Natural killer cell treated with Interleukin-12 subunit alpha and Interleukin-12 subunit beta and Interleukin-15 and Interleukin-18, amount 100 ng/mL, for 72 hours (primary cell): ENCODE data around the gene MYO18A. TPM values are rescaled to one million over a fixed set of nuclear protein-coding genes. Genes with fewer than 3 reads are reported as not detected.

Experiments
- ATAC-seq, 2 donors: fragments of 150-1000 bp; cut with Tn5 transposase in 1 of 2; sonication (Bioruptor Pico), chemical (Tn5 transposase) in 1 of 2; 2 replicates each; pipeline ENCODE4 v1.10.0; 2021
- DNase-seq: peaks from one replicate; pipeline ENCODE4 v3.0.0; 2022; ENCODE audit warnings: low spot score
- H3K27ac Mint-ChIP-seq, 2 donors: 1 replicate in 1 of 2; 2 replicates in 1 of 2; pipeline ENCODE4 v1.8.0; 2022; ENCODE audit warnings: mixed read lengths in 2 of 2, mild to moderate bottlenecking in 1 of 2, moderate library complexity in 1 of 2
- H3K27me3 Mint-ChIP-seq, 2 donors: 1 replicate in 1 of 2; 2 replicates in 1 of 2; pipeline ENCODE4 v1.8.0; 2022; ENCODE audit warnings: mixed read lengths in 2 of 2
- H3K36me3 Mint-ChIP-seq: one replicate; pipeline ENCODE4 v1.8.0; 2022; ENCODE audit warnings: mixed read lengths
- H3K4me1 Mint-ChIP-seq, 2 donors: 1 replicate in 1 of 2; 2 replicates in 1 of 2; pipeline ENCODE4 v1.8.0; 2022; ENCODE audit warnings: low read depth in 2 of 2, mixed read lengths in 2 of 2, mild to moderate bottlenecking in 1 of 2
- H3K4me3 Mint-ChIP-seq: one replicate; pipeline ENCODE4 v1.8.0; 2022; ENCODE audit warnings: mixed read lengths
- H3K9me3 Mint-ChIP-seq: 2 replicates; pipeline ENCODE4 v1.8.0; 2022; ENCODE audit warnings: mixed read lengths
- total RNA-seq, 2 donors: library from RNA; stranded (reverse); gene quantifications; one replicate each; pipeline ENCODE4 v1.2.3, GENCODE V29; 2022

MYO18A gene
- total RNA-seq, 2 donors from 2014 or later, result 56.7 to 60.9 TPM

- DNase-seq, result no peak
- ATAC-seq, result no peak
Measured at GRCh38 chr17:29141514-29141876, 38.7 kb downstream of the MYO18A start.

DNA sequence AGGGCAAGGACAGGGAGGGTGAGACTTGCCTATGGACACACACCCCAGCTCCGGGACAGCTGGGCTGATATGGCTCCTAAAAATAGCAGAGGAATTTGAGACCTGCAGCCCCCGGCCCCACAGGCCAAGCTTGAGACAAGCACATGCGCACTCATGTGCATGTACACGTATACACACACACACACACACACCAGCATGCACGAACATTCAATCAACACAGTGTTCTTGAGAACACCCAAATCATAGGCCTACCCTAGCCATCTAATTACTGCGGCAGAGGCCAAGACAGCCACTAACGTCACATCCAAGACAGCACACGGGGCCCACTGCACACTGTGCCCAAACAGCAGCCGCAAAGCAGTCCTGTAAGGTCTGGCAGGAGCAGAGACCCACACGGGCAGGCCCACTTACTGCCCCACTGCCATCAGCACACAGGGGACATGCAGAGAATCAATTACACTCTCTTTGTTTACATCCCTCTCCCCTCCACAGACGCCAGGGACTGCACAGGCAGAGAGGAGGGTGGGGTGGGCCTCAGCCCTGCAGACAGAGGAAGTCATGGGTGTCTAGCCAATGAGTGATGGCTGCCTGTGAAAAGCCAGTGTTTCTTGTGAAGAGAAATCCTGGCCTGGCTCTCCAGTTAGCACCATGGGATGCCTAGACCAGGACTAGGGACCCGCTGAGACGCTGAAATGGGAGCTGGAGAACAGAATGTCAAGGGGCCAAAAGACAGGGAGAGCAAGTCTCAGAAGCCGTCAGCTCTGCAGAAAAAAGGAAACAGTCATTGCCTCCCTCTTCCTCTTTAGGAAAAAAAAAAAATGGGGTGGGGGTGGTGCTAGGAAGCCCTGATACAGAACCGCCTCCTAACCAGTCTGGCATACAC, 39.3 kb downstream of the MYO18A start:
- Mint-ChIP-seq H3K9me3 (no peaks in the 10 kb centered on the region), H3K4me3 (peak overlapping the region; percentile 91), H3K4me1 (peaks cover 62 to 69% of the 10 kb centered on the region in 2 donors), H3K36me3 (no peaks in the 10 kb centered on the region), H3K27ac (peak overlapping the region; percentile 94 to 97), H3K27me3 (no peaks in the 10 kb centered on the region)
- no peak for DNase-seq
- ATAC-seq, result peak; percentile 29 to 30

More at GRCh38 chr17:29141514-29141876, 38.7 kb downstream of the MYO18A start:
- peak overlapping the region; percentile 91 for H3K4me3 Mint-ChIP-seq
- peak overlapping the region; percentile 94 to 97 for H3K27ac Mint-ChIP-seq
- no peaks in the 10 kb centered on the region for H3K36me3 Mint-ChIP-seq
- peaks cover 65 to 67% of the 10 kb centered on the region in 2 donors for H3K4me1 Mint-ChIP-seq
- H3K9me3 Mint-ChIP-seq, result no peaks in the 10 kb centered on the region
- no peaks in the 10 kb centered on the region for H3K27me3 Mint-ChIP-seq

GRCh38 chr17:29140051-29140621, 40.1 kb downstream of the MYO18A start:
- Mint-ChIP-seq H3K9me3 (no peaks in the 10 kb centered on the region), H3K27me3 (no peaks in the 10 kb centered on the region), H3K36me3 (no peaks in the 10 kb centered on the region), H3K4me1 (peaks cover 55 to 61% of the 10 kb centered on the region in 2 donors), H3K27ac (peak overlapping the region; percentile 94 to 97), H3K4me3 (peak overlapping the region; percentile 91)
- ATAC-seq, result peak; percentile 86 to 92
- peak; percentile 93 for DNase-seq

DNA sequence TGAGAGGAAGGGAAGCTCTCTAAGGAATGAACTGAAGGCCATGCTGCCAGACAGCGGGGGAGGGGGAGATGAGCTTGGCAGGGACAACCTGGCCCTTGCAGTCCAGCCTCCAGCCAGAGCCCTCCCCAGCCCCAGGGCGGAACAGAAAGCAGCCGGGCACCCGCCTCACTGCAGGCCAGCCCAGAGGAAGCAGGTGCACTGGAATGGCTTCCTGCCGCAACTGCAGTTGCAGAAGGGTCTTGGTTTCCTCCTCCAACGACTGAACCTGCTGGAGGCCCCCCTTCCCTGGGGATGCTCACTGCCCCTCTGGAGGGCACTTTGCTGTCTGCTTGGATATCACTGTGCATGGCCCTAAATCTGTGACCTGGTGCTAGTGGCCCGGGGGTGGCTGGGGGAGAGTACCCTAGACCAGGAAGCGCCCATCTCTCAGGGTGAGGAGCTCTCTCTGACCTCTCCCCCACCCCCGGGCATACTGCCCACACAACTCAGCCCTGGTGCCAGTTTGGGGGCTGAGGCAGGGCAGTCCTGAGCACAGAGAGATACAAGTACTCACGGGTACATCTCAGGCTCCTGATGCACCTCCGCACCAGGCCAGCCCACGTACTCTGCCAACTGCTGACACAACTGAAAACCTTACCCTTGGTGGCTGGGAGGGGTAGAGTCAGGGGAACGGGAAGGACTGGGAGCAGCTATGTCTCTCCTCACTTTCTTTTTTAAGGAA, 41.1 kb downstream of the MYO18A start:
- H3K4me3 Mint-ChIP-seq, result peak overlapping the region; percentile 91
- ATAC-seq (peak in 1 of 2 donors; percentile 1), DNase-seq (no peak)
- H3K36me3 Mint-ChIP-seq, result no peaks in the 10 kb centered on the region
- no peaks in the 10 kb centered on the region for H3K9me3 Mint-ChIP-seq
- H3K4me1 Mint-ChIP-seq, result peaks cover 50 to 56% of the 10 kb centered on the region in 2 donors
- H3K27me3 Mint-ChIP-seq, result no peaks in the 10 kb centered on the region
- H3K27ac Mint-ChIP-seq, result peak overlapping the region; percentile 94 to 97

DNA sequence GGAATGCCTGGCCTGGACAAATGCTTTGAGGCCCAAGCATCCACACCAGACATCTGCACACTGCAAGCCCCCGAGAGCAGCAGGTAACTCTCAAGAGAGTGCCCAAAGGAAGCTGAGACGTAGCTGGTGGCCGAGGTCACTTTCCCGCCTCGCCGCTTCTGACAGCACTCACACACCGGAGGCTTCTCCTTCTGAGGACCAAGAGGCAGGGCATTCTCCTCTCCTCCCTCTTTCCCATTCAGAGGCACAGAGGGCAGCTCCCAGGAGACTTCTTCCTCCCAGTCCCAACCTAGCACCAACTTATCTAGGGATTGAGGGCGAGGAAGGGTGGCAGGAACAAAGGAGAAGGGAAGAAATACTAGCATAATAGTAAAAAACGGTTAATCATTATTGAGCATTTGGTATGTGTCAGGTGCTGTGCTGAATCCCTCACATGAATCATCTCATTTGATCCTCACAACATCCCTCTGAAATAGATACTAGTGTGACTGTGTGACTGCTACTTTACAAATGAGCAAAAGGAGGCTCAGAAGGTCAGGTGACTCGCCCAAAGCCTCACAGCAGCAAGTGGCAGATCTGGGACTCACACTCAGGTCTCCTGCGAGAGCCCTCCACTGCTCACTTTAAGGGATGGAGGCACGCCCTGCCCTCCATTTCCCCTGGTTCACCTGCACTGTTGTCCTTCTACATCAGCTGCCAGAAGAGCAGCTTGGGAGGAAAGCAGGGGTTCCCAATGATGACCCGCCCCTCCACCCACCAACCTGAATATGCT, 41.8 kb downstream of the MYO18A start:
- Mint-ChIP-seq H3K27me3 (no peaks in the 10 kb centered on the region), H3K4me1 (peaks cover 48 to 49% of the 10 kb centered on the region in 2 donors), H3K4me3 (peak overlapping the region; percentile 91), H3K9me3 (no peaks in the 10 kb centered on the region), H3K36me3 (no peaks in the 10 kb centered on the region), H3K27ac (peak overlapping the region; percentile 94 to 97)
- DNase-seq (no peak), ATAC-seq (peak; percentile 22 to 70)

GRCh38 chr17:29136998-29137730, 43.0 kb downstream of the MYO18A start:
- Mint-ChIP-seq H3K4me1 (peaks cover 46 to 52% of the 10 kb centered on the region in 2 donors), H3K4me3 (peak overlapping the region; percentile 91), H3K36me3 (no peaks in the 10 kb centered on the region), H3K27me3 (no peaks in the 10 kb centered on the region), H3K27ac (peak overlapping the region; percentile 94 to 97), H3K9me3 (no peaks in the 10 kb centered on the region)
- ATAC-seq (no peak), DNase-seq (no peak)

- DNase-seq (no peak), ATAC-seq (no peak)
- Mint-ChIP-seq H3K4me1 (peaks cover 40 to 51% of the 10 kb centered on the region in 2 donors), H3K4me3 (no peak overlapping the region), H3K9me3 (no peaks in the 10 kb centered on the region), H3K27me3 (no peaks in the 10 kb centered on the region), H3K36me3 (no peaks in the 10 kb centered on the region), H3K27ac (peak overlapping the region in 1 of 2 donors; percentile 75)
Measured at GRCh38 chr17:29135464-29135863, 44.7 kb downstream of the MYO18A start.

GRCh38 chr17:29133121-29133713, 47.0 kb downstream of the MYO18A start:
- no peak for DNase-seq
- Mint-ChIP-seq H3K4me3 (no peak overlapping the region), H3K27ac (no peak overlapping the region), H3K36me3 (no peaks in the 10 kb centered on the region), H3K4me1 (peaks cover 25 to 36% of the 10 kb centered on the region in 2 donors), H3K27me3 (no peaks in the 10 kb centered on the region), H3K9me3 (no peaks in the 10 kb centered on the region)
- ATAC-seq, result peak; percentile 35 to 44

GRCh38 chr17:29131814-29132682, 48.1 kb downstream of the MYO18A start:
- peak overlapping the region; percentile 42 to 67 for H3K27ac Mint-ChIP-seq
- no peaks in the 10 kb centered on the region for H3K27me3 Mint-ChIP-seq
- DNase-seq (no peak), ATAC-seq (no peak)
- no peaks in the 10 kb centered on the region for H3K9me3 Mint-ChIP-seq
- no peak overlapping the region for H3K4me3 Mint-ChIP-seq
- no peaks in the 10 kb centered on the region for H3K36me3 Mint-ChIP-seq
- peaks cover 15 to 25% of the 10 kb centered on the region in 2 donors for H3K4me1 Mint-ChIP-seq

GRCh38 chr17:29129731-29130130, 50.5 kb downstream of the MYO18A start:
- Mint-ChIP-seq H3K27ac (no peak overlapping the region), H3K36me3 (no peaks in the 10 kb centered on the region), H3K4me3 (no peak overlapping the region), H3K4me1 (peaks cover 15% of the 10 kb centered on the region in 2 donors), H3K27me3 (no peaks in the 10 kb centered on the region), H3K9me3 (no peaks in the 10 kb centered on the region)
- no peak for ATAC-seq
- DNase-seq, result no peak

DNA sequence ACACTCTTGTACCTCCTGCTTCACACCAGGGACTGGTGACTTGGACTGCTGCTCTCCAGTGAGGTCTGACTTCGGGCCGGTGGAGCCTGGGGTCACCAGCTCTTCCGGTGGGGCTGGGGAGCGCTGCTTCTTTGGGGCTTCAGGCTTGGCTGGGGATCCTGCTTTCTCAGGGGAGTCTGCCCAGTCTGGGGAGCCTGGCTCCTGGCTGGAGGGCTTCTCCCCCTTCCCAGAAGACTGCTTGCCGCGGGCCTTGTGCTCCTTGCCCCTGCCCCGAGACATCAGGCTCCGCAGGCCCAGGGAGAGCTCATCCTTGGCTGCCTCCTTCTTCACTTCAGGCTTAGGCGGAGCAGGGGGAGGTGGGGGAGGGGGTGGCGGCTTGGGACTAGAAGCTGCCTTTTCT, 52.4 kb downstream of the MYO18A start:
- Mint-ChIP-seq H3K36me3 (no peaks in the 10 kb centered on the region), H3K4me3 (no peak overlapping the region), H3K27ac (no peak overlapping the region), H3K27me3 (no peaks in the 10 kb centered on the region), H3K4me1 (peaks cover 11 to 15% of the 10 kb centered on the region in 2 donors), H3K9me3 (no peaks in the 10 kb centered on the region)
- ATAC-seq, result no peak
- no peak for DNase-seq
